ENCODE data around the gene FOXL3.

- no peak for TF ChIP-seq GATA2 (IDR thresholded peaks at IDR 0.05; ENCODE audit: low read depth, low read length)
- TF ChIP-seq GATA3 (IDR thresholded peaks at IDR 0.05; ENCODE audit: low read depth, low read length): no peak
These were observed 28.4 kb upstream of the FOXL3 start for GRCh38 chr7:261341-262250.

Data from SH-SY5Y (cell line).